ENCODE measurements around the gene STARD6.

DNA sequence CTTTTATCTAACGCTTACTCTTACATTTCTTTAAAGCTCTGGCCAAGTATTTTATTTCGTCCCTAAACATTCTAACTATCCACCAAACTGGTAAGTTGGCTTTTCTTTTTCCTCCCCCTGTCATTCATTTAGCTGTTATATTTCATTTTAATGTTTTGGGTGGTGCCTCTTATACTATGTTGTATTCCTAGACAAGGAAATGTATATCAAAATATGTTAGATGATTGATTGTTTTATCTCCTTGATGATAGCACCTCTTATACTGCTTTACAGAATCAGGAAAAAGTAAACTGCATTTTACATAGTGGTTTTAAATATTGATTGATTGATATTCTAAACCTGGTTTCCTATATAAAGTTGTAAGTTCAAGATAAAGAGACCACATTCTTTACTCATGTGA lies 24.0 kb upstream of the STARD6 start:
- TF ChIP-seq, protein P1, sequence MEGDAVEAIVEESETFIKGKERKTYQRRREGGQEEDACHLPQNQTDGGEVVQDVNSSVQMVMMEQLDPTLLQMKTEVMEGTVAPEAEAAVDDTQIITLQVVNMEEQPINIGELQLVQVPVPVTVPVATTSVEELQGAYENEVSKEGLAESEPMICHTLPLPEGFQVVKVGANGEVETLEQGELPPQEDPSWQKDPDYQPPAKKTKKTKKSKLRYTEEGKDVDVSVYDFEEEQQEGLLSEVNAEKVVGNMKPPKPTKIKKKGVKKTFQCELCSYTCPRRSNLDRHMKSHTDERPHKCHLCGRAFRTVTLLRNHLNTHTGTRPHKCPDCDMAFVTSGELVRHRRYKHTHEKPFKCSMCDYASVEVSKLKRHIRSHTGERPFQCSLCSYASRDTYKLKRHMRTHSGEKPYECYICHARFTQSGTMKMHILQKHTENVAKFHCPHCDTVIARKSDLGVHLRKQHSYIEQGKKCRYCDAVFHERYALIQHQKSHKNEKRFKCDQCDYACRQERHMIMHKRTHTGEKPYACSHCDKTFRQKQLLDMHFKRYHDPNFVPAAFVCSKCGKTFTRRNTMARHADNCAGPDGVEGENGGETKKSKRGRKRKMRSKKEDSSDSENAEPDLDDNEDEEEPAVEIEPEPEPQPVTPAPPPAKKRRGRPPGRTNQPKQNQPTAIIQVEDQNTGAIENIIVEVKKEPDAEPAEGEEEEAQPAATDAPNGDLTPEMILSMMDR (IDR thresholded peaks at IDR 0.05 in 4 of 5, conservative IDR thresholded peaks at IDR 0.05 in 1 of 5) = no peak
- no peak for TF ChIP-seq POLR2A (IDR thresholded peaks at IDR 0.05)
